ENCODE results near the gene TK2.

Gene TK2

DNA sequence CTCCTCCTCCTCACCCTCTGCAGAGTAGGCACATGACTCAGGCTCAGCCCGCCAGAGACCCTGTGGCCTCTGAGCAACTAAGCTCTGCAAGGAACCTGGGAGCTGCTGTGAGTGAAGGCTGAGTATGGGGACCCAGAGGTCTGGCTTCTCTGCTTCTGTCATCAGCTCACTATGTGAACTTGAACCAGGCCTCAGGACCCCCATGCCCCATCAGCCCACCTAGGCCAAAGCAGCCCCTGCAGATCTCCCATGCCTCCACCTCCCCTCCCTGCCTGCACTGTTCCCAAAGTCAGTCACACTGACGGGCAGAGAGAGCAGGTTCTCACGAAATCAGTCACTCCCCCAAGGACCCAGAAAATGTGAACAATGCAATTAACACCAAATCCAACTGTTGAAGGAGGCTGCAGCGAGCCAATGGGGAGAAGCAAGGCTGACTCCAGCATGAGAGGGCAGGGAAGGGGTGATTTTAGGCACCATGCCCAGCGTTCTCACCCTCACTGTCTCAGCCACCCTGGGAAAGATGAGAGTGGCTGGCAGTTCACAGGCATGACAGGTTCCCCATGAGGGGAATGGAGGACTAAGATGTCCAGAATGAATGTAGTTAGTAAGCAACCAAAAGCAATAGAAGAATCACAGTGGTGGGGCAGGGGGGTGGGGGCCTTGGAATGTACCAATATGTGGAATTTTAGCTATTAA is 62.2 kb downstream of the TK2 start:
- Mint-ChIP-seq H3K27me3 (ENCODE audit: low read depth) (peaks cover 7% of the 10 kb centered on the region), H3K9me3 (no peaks in the 10 kb centered on the region), H3K4me1 (peaks cover 12% of the 10 kb centered on the region), H3K36me3 (ENCODE audit: low read depth) (peaks cover 6% of the 10 kb centered on the region), H3K27ac (no peak overlapping the region), H3K4me3 (no peak overlapping the region)
- TF ChIP-seq, protein P1, sequence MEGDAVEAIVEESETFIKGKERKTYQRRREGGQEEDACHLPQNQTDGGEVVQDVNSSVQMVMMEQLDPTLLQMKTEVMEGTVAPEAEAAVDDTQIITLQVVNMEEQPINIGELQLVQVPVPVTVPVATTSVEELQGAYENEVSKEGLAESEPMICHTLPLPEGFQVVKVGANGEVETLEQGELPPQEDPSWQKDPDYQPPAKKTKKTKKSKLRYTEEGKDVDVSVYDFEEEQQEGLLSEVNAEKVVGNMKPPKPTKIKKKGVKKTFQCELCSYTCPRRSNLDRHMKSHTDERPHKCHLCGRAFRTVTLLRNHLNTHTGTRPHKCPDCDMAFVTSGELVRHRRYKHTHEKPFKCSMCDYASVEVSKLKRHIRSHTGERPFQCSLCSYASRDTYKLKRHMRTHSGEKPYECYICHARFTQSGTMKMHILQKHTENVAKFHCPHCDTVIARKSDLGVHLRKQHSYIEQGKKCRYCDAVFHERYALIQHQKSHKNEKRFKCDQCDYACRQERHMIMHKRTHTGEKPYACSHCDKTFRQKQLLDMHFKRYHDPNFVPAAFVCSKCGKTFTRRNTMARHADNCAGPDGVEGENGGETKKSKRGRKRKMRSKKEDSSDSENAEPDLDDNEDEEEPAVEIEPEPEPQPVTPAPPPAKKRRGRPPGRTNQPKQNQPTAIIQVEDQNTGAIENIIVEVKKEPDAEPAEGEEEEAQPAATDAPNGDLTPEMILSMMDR (IDR thresholded peaks at IDR 0.05; ENCODE audit: unreplicated experiment in 3 of 3): no peak

DNA sequence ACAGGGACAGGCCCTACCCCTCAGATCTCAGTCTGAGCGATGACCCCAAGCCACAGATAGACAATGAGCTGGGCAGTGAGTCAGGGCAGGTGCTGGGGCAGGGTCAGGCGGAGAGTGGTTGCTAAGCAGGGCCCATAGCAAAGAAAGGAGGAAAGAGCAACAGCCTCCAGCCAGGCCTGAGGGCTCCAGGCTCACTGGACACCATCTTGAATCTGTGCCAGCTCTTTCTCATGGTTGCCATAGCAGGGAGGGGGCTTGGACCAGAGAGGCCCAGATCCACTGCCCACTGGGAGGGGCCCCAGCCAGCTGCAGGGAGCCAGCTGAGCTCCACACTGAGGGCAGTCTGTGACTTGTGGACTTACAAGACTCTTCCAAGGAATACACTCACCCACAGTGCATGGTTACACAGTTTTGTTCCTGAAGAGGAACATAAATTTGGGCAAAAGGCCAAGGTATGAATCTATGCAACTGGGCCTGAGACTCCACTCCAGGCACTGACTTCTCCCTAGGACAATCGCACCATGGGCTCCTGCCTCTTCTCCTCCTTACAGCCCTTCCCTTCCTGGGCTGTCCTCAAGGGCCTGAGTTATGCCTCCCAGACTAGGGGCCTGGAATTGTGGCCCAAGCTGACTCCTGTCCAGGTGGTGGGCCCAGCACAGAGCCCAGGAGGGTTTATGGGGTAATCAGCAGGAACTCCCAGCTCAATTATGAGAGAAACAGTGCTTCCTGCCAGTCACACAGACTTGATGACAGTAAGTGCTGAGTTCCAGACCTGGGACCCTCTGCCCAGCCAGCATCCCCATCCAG is 62.9 kb downstream of the TK2 start:
- H3K4me3 Mint-ChIP-seq: no peak overlapping the region
- H3K27me3 Mint-ChIP-seq (ENCODE audit: low read depth): peaks cover 7% of the 10 kb centered on the region
- TF ChIP-seq, protein P1 (IDR thresholded peaks at IDR 0.05; ENCODE audit: unreplicated experiment in 3 of 3): no peak
- peaks cover 12% of the 10 kb centered on the region for H3K4me1 Mint-ChIP-seq
- H3K36me3 Mint-ChIP-seq (ENCODE audit: low read depth): peaks cover 6% of the 10 kb centered on the region
- H3K27ac Mint-ChIP-seq: peak overlapping the region in 1 of 3 experiments; percentile 68
- no peaks in the 10 kb centered on the region for H3K9me3 Mint-ChIP-seq

DNA sequence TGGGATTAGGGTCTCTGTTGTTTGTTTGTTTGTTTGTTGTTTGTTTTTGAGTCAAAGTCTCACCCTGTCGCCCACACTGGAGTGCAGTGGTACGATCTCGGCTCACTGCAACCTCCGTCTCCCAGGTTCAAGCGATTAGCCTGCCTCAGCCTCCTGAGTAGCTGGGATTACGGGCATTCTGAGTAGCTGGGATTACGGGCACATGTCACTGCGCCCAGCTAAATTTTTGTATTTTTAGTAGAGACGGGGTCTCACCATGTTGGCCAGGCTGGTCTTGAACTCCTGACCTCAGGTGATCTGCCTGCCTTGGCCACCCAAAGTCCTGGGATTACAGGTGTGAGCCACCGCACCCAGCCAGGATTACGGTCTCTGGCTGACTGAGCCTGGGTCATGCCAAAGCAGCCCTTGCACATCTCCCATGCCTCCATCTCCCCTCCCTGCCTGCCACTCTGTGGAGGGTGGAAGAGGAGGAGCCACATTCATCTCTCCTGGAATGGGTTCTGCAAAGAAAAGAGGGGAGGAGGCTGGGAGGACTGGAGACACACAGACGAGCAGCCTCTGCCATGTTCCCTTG is 63.6 kb downstream of the TK2 start:
- peaks cover 6% of the 10 kb centered on the region for H3K36me3 Mint-ChIP-seq (ENCODE audit: low read depth)
- H3K4me1 Mint-ChIP-seq: peaks cover 12% of the 10 kb centered on the region
- peak overlapping the region in 1 of 3 experiments; percentile 68 for H3K27ac Mint-ChIP-seq
- no peak overlapping the region for H3K4me3 Mint-ChIP-seq
- H3K27me3 Mint-ChIP-seq (ENCODE audit: low read depth): peaks cover 7% of the 10 kb centered on the region
- TF ChIP-seq, protein P1 (IDR thresholded peaks at IDR 0.05; ENCODE audit: unreplicated experiment in 3 of 3): no peak
- no peaks in the 10 kb centered on the region for H3K9me3 Mint-ChIP-seq

DNA sequence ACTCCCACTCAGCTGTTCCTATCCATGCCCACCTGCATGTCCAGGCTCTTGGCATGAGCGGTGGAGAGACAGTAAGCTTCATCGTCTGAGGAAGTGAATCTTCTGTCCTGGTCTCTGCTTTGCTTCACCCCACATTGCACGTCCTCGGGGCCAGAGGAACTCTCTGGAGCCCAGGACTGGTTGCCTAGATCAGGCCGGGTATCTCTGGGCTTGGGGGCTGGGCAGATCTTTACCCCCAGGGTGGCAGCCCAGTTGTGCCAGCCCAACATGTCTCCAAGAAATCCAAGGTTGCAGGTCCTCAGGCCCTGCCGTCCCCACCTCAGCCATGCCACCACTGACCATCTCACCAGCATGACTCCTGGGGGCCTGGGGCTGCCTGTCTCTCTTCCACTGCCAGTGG is 64.5 kb downstream of the TK2 start:
- H3K36me3 Mint-ChIP-seq (ENCODE audit: low read depth): peaks cover 6% of the 10 kb centered on the region
- no peak overlapping the region for H3K4me3 Mint-ChIP-seq
- no peak overlapping the region for H3K27ac Mint-ChIP-seq
- H3K4me1 Mint-ChIP-seq: peaks cover 12% of the 10 kb centered on the region
- peaks cover 7% of the 10 kb centered on the region for H3K27me3 Mint-ChIP-seq (ENCODE audit: low read depth)
- no peaks in the 10 kb centered on the region for H3K9me3 Mint-ChIP-seq
- TF ChIP-seq, protein P1 (IDR thresholded peaks at IDR 0.05; ENCODE audit: unreplicated experiment in 3 of 3): no peak

DNA sequence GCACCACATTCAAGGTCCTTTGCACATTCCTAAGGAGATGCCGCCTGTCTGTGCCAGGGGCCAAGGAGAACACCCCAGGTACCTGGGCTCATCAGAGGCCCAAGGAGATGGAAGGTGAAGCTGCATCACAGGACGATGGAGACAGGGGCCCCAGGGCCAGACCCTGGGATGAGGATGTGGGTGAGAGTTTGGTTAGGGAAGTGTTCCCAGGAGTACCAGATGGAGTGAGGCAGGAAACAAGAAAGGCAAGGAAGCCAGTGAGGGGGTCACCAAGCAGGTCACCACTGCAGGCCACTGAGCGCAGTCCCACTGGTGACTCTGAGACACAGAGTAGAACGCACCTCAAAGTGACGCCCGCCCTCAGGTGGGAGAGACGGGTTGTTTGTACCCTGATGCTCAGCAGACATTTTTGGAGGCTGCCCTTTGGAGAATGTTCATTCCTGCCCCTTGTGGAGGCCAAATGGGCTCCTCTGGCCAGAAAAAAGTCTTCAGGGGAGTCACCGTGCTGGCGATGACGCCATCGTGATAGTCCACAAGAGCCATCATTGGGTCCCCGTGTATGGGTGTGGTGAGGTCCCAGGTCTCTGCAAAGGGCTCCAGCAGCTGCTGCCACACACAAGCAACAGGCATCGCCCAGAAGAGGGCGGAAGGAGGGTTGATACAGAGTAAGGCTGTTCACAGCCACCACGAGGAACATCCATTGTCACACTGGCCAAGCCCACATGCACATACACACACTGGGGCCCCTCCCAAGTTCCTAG is 65.3 kb downstream of the TK2 start:
- Mint-ChIP-seq H3K36me3 (ENCODE audit: low read depth) (peaks cover 6% of the 10 kb centered on the region), H3K4me3 (no peak overlapping the region)

More for the DNA sequence above, 65.3 kb downstream of the TK2 start:
- Mint-ChIP-seq H3K27ac (no peak overlapping the region), H3K9me3 (no peaks in the 10 kb centered on the region), H3K4me1 (peaks cover 12% of the 10 kb centered on the region), H3K27me3 (ENCODE audit: low read depth) (peaks cover 7% of the 10 kb centered on the region)
- TF ChIP-seq, protein P1 (IDR thresholded peaks at IDR 0.05; ENCODE audit: unreplicated experiment in 3 of 3): no peak
